RWPE1 (cell line): Measurements from ENCODE around the gene PARP3.

Experiments
- CTCF ChIA-PET: fragments of 350-600 bp; sonication (Branson Sonifier 250); formaldehyde crosslinking; extraction: SDS; loops from one replicate; lab custom pipeline; 2021; lab: Yijun Ruan, JAX
- POLR2A ChIA-PET: fragments of 400-600 bp; formaldehyde crosslinking; extraction: SDS; loops from one replicate; lab custom pipeline; 2020; ENCODE audit warnings: antibody characterized with exemption; ENCODE audit not compliant: low non-redundant PET; lab: Yijun Ruan, JAX
- DNase-seq: peaks from one replicate; pipeline ENCODE4 v3.0.0; 2012; ENCODE audit warnings: low spot score
- H3K27ac ChIP-seq: fragments of 450-650 bp; 2 replicates; pipeline ENCODE4 v1.5.1; 2017
- CTCF ChIP-seq: fragments of 450-650 bp; conservative IDR thresholded peaks from 2 replicates; pipeline ENCODE4 v1.5.1; 2017; ENCODE audit warnings: low read depth, mild to moderate bottlenecking

The PARP3 gene

GRCh38 chr3:51960386-51960785 is 18.2 kb downstream of the PARP3 start:
- ChIA-PET CTCF (interaction anchor here (1.0 kb wide), 1 partner anchor 13 kb away, joined by 3 read pairs; no protein-coding TSS in a partner anchor), POLR2A (no interaction called here)
- no peak for TF ChIP-seq CTCF
- no peak overlapping the region for H3K27ac ChIP-seq
- DNase-seq: no peak

- TF ChIP-seq CTCF: no peak
- POLR2A ChIA-PET: no interaction called here
- no peak overlapping the region; the same call in 1 of the 2 replicates for H3K27ac ChIP-seq
- no peak for DNase-seq
- CTCF ChIA-PET: interaction anchor here (1.0 kb wide), 1 partner anchor 12 kb away, joined by 3 read pairs; no protein-coding TSS in a partner anchor
Measured at GRCh38 chr3:51961011-51961410, 18.8 kb downstream of the PARP3 start.

- CTCF ChIA-PET: interaction anchor here (0.5 to 1.0 kb wide), 2 partner anchors 11 to 40 kb away, joined by 3 to 4 read pairs; no protein-coding TSS in a partner anchor
- POLR2A ChIA-PET: no interaction called here
- DNase-seq: no peak
- peak overlapping the region; percentile 35 for H3K27ac ChIP-seq
- TF ChIP-seq CTCF: no peak
Measured at GRCh38 chr3:51961602-51962569, 19.7 kb downstream of the PARP3 start.

GRCh38 chr3:51962854-51963530 is 20.8 kb downstream of the PARP3 start:
- ChIA-PET CTCF (interaction anchor here (0.5 kb wide), 1 partner anchor 39 kb away, joined by 4 read pairs; no protein-coding TSS in a partner anchor), POLR2A (no interaction called here)
- TF ChIP-seq CTCF: no peak
- DNase-seq: no peak
- 0 out of 2 replicates have a peak overlapping the region, but pooled peaks have one; percentile 35 for H3K27ac ChIP-seq

- ChIA-PET CTCF (no interaction called here), POLR2A (interaction anchor here (0.5 to 1.2 kb wide), 2 partner anchors 10 to 464 kb away, joined by 3 to 8 read pairs; partner anchors contain the start of gene ABHD14B)
- no peak for DNase-seq
- TF ChIP-seq CTCF: no peak
- no peak overlapping the region for H3K27ac ChIP-seq
Measured at GRCh38 chr3:51963951-51964451, 21.8 kb downstream of the PARP3 start.

GRCh38 chr3:51964521-51964920 is 22.4 kb downstream of the PARP3 start:
- no peak overlapping the region for H3K27ac ChIP-seq
- ChIA-PET POLR2A (interaction anchor here (1.2 kb wide), 1 partner anchor 10 kb away, joined by 3 read pairs; the partner anchor contains the start of gene ABHD14B), CTCF (interaction anchor here (1.0 kb wide), 1 partner anchor 12 kb away, joined by 4 read pairs; no protein-coding TSS in a partner anchor)
- no peak for DNase-seq
- no peak for TF ChIP-seq CTCF
